Mesenchymal stem cell (in vitro differentiated cells and primary cell): ENCODE measurements around the gene GPR137B.
A peak's percentile ranks its signal among the peaks of the same experiment; 100 is the strongest.

Experiments used
- DNase-seq: peaks from one replicate; pipeline ENCODE4 v3.0.0-alpha.2; 2013
- H2AFZ ChIP-seq: one replicate; pipeline ENCODE4 v1.6.1; 2013; ENCODE audit warnings: low read depth, mild to moderate bottlenecking, control low read depth, inconsistent platforms, low read length, moderate library complexity
- H2AK5ac ChIP-seq: 2 replicates; pipeline ENCODE4 v1.6.1; 2013; ENCODE audit warnings: low read length, moderate library complexity, mild to moderate bottlenecking, inconsistent platforms; ENCODE audit not compliant: severe bottlenecking
- H2BK120ac ChIP-seq: one replicate; pipeline ENCODE4 v1.6.1; 2013; ENCODE audit warnings: low read depth, mild to moderate bottlenecking, inconsistent platforms, low read length, moderate library complexity
- H2BK12ac ChIP-seq, 2 experiments: one replicate each; pipeline ENCODE4 v1.6.1; 2013; ENCODE audit warnings: inconsistent platforms in 2 of 2, low read length in 2 of 2, mild to moderate bottlenecking in 2 of 2, moderate library complexity in 2 of 2, control low read depth in 1 of 2
- H2BK15ac ChIP-seq: one replicate; pipeline ENCODE4 v1.6.1; 2013; ENCODE audit warnings: mild to moderate bottlenecking, low read depth, inconsistent platforms; ENCODE audit not compliant: poor library complexity, severe bottlenecking
- H2BK5ac ChIP-seq: 2 replicates; pipeline ENCODE4 v1.6.1; 2013; ENCODE audit warnings: low read depth, mild to moderate bottlenecking, low read length, control low read depth, inconsistent platforms; ENCODE audit not compliant: poor library complexity, severe bottlenecking
- H3K14ac ChIP-seq, 2 experiments: one replicate each; pipeline ENCODE4 v1.6.1; 2013; ENCODE audit warnings: inconsistent platforms in 2 of 2, low read length in 2 of 2, control low read depth in 1 of 2, mild to moderate bottlenecking in 1 of 2, moderate library complexity in 1 of 2
- H3K18ac ChIP-seq, 2 experiments: one replicate each; pipeline ENCODE4 v1.6.1; 2013; ENCODE audit warnings: inconsistent platforms in 2 of 2, low read length in 2 of 2, control low read depth in 1 of 2, low read depth in 1 of 2, mild to moderate bottlenecking in 1 of 2
- H3K23ac ChIP-seq, 2 experiments: one replicate each; pipeline ENCODE4 v1.6.1; 2013; ENCODE audit warnings: inconsistent platforms in 2 of 2, low read length in 2 of 2, mild to moderate bottlenecking in 2 of 2, moderate library complexity in 2 of 2, control low read depth in 1 of 2
- H3K27ac ChIP-seq: 2 replicates; pipeline ENCODE4 v1.5.1; 2013; ENCODE audit warnings: mild to moderate bottlenecking, moderate library complexity, low read length, control low read depth, inconsistent platforms; ENCODE audit not compliant: poor library complexity, severe bottlenecking
- H3K27me3 ChIP-seq, 2 experiments: 2 replicates each; pipeline versions ENCODE4 v1.6.1 to v1.7.0; 2013; ENCODE audit warnings: low read length in 2 of 2, mild to moderate bottlenecking in 2 of 2, moderate library complexity in 2 of 2, control low read depth in 1 of 2, inconsistent platforms in 1 of 2; ENCODE audit not compliant: control insufficient read depth in 1 of 2, insufficient read depth in 1 of 2
- H3K36me3 ChIP-seq, 2 experiments: 2 replicates each; pipeline versions ENCODE4 v1.6.1 to v1.7.0; 2013; ENCODE audit warnings: low read length in 2 of 2, control low read depth in 1 of 2, inconsistent platforms in 1 of 2, low read depth in 1 of 2, mild to moderate bottlenecking in 1 of 2; ENCODE audit not compliant: insufficient read depth in 2 of 2, control insufficient read depth in 1 of 2
- H3K4ac ChIP-seq, 2 experiments: one replicate each; pipeline ENCODE4 v1.6.1; 2013; ENCODE audit warnings: inconsistent platforms in 2 of 2, low read length in 2 of 2, mild to moderate bottlenecking in 2 of 2, moderate library complexity in 2 of 2, control low read depth in 1 of 2, low read depth in 1 of 2
- H3K4me1 ChIP-seq: 2 replicates; pipeline ENCODE4 v1.6.1; 2013; ENCODE audit warnings: low read depth, low read length, control low read depth; ENCODE audit not compliant: control insufficient read depth, insufficient read depth
- H3K4me2 ChIP-seq: 2 replicates; pipeline ENCODE4 v1.6.1; 2013; ENCODE audit warnings: low read length, mild to moderate bottlenecking, inconsistent platforms; ENCODE audit not compliant: poor library complexity, severe bottlenecking
- H3K4me3 ChIP-seq, 2 experiments: 2 replicates each; pipeline versions ENCODE4 v1.5.1 to v1.7.0; 2013; ENCODE audit warnings: low read length in 2 of 2, mild to moderate bottlenecking in 2 of 2, control low read depth in 1 of 2, low read depth in 1 of 2; ENCODE audit not compliant: insufficient read depth in 1 of 2
- H3K79me1 ChIP-seq: replicated peaks from 2 replicates; pipeline ENCODE4 v1.6.1; 2013; ENCODE audit warnings: mild to moderate bottlenecking, control low read depth, low read length, inconsistent platforms; ENCODE audit not compliant: poor library complexity, severe bottlenecking
- H3K9ac ChIP-seq: 2 replicates; pipeline ENCODE4 v1.7.0; 2013; ENCODE audit warnings: mild to moderate bottlenecking, low read length, moderate library complexity
- H3K9me3 ChIP-seq: 2 replicates; pipeline ENCODE4 v1.7.0; 2013; ENCODE audit warnings: mild to moderate bottlenecking, low read length; ENCODE audit not compliant: control insufficient read depth
- H4K8ac ChIP-seq: one replicate; pipeline ENCODE4 v1.6.1; 2013; ENCODE audit warnings: inconsistent platforms, mild to moderate bottlenecking, low read length, moderate library complexity
- H4K91ac ChIP-seq: one replicate; pipeline ENCODE4 v1.6.1; 2013; ENCODE audit warnings: mild to moderate bottlenecking, low read length, inconsistent platforms
- WGBS: methylation state at CpG from one replicate; pipeline ENCODE4 v1.1.7; 2013; ENCODE audit warnings: mixed read lengths; 5-methylcytosine and 5-hydroxymethylcytosine counted together

GPR137B gene

DNA sequence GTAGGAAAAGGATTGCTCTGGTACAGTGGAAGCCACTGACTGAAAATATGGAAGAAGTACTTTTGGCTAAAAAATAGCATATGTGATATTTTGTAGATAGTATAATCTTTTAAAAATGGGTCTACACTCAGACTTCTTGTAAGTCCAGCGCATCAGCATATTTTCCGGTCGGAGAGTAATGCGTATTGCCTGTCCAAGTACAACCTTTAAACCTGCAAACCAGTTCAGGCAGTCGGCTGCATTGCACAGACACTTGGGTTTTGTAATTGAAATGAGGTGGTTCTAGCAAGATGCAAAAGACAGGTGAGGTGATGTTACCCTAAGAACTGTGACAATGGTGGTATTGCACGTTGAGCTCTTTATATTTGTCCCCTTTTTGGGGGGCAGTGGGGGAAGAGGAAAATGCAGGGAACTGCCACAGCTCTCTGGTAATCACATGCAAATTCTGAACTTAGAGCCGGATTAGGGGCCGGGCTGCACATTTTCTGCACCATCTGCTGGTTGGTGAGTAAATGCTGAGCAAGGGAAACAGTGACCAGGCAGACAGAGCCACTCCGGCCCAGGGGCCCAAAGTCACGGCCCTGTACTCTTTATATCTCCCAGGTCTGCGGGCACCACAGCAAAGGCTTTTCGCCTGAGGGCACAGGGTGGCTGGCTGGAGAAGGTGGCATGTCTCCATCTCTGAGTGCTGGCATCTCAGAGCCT is 2.3 kb downstream of the GPR137B start:
- H3K23ac ChIP-seq, result no peak overlapping the region
- H4K8ac ChIP-seq, result no peak overlapping the region
- H3K4ac ChIP-seq, result no peak overlapping the region
- H2BK15ac ChIP-seq, result no peak overlapping the region
- no peak overlapping the region for H3K27ac ChIP-seq
- no peak overlapping the region for H3K14ac ChIP-seq
- H3K18ac ChIP-seq, result no peak overlapping the region
- peak overlapping the region in 1 of 2 experiments; percentile 91 for H3K4me3 ChIP-seq
- H2AK5ac ChIP-seq, result no peak overlapping the region
- peaks cover 2 to 13% of the 10 kb centered on the region in 2 experiments for H3K36me3 ChIP-seq
- H3K9ac ChIP-seq, result peak overlapping the region; percentile 12
- DNase-seq, result peak; percentile 11
- H2BK120ac ChIP-seq, result no peak overlapping the region
- peaks cover 32% of the 10 kb centered on the region for H3K79me1 ChIP-seq
- H3K4me2 ChIP-seq, result peak overlapping the region; percentile 52
- H2AFZ ChIP-seq, result no peak overlapping the region
- H3K4me1 ChIP-seq, result peaks cover 31% of the 10 kb centered on the region
- WGBS, result 77% methylated on average over 12 of the region's 12 CpGs
- H3K27me3 ChIP-seq, result peaks cover 9 to 15% of the 10 kb centered on the region in 2 experiments
- H3K9me3 ChIP-seq, result no peaks in the 10 kb centered on the region
- H2BK12ac ChIP-seq, result no peak overlapping the region
- no peak overlapping the region for H2BK5ac ChIP-seq
- no peak overlapping the region for H4K91ac ChIP-seq

DNA sequence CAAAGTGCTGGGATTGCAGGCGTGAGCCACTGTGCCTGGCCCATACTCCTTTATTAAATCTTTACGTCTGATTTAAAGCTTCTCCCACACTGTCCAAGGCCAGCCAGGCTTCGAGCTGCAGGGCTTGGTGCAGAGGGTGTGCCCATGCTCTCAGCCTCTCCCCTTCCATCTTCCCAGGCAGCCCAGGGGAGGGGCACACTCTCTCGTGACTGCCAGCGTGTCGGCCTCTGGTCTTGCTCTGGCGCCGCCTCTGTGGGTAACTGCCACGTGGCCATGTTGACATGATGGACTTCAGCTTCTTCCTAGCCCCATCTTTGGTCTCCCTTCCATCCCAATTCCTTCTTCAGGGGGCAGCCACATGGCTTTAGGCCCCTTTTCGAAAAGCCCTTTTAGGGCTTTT is 4.7 kb downstream of the GPR137B start:
- 89% methylated on average over 10 of the region's 10 CpGs for WGBS

DNA sequence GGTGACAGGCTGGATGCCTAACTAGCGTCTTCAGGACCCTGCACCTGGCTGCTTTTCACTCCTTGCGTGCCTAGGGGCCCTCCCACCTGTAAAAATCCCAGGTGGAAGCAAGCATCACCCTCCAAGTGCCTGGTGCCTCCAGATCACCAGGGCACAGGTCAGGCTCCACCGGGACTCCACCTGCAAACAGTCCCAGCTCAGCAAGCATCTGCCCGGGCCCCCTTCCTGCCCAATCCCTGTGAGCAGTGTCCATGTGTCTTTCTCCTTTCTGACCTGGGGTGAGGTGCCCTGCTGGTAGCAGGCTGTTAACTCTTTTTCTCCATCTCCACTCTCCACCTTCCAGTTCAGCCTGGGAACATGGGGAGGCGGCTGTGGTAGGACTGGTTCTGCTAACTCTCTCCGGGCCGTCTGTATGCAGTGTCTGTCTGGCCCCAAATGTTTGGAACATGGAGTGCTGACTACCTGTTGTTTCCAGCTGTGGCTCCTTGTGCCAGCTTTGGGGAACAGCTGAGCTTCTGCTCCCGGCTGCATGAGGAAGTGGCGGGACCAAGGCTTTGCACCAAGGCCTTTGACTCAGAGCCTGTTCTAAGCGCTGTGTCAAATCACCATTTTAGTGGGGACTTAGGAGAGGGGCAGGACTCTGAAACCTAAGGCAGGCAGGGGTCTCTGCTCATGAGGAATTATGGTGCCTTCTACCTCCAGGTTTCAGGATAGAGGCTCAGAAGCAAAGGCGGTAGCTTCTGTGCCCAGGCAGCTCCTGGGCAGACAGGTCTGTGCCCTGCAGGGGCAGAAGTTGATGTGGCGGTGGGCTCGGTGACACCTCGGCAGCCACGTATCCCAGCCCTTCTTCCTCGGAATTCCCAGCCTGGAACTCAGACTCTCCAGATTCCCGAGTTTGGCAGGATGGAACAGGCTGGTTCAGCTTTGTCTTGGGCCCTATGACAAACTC is 5.5 kb downstream of the GPR137B start:
- H3K4me2 ChIP-seq, result no peak overlapping the region
- peaks cover 34% of the 10 kb centered on the region for H3K4me1 ChIP-seq
- no peak overlapping the region for H3K14ac ChIP-seq
- no peak overlapping the region for H3K18ac ChIP-seq
- H3K79me1 ChIP-seq, result peaks cover 47% of the 10 kb centered on the region
- H4K91ac ChIP-seq, result no peak overlapping the region
- 94% methylated on average over 17 of the region's 17 CpGs for WGBS
- no peak overlapping the region for H2BK120ac ChIP-seq
- no peak overlapping the region for H2BK5ac ChIP-seq
- no peaks in the 10 kb centered on the region for H3K9me3 ChIP-seq
- H4K8ac ChIP-seq, result no peak overlapping the region
- DNase-seq, result no peak
- no peak overlapping the region for H2BK15ac ChIP-seq
- H2BK12ac ChIP-seq, result no peak overlapping the region
- no peak overlapping the region for H3K9ac ChIP-seq
- H3K27ac ChIP-seq, result no peak overlapping the region
- H3K36me3 ChIP-seq, result peaks cover 2 to 18% of the 10 kb centered on the region in 2 experiments
- no peak overlapping the region for H3K23ac ChIP-seq
- H2AFZ ChIP-seq, result no peak overlapping the region
- no peak overlapping the region for H2AK5ac ChIP-seq
- no peak overlapping the region for H3K4ac ChIP-seq
- H3K27me3 ChIP-seq, result no peaks in the 10 kb centered on the region
- H3K4me3 ChIP-seq, result no peak overlapping the region

More for the DNA sequence above, 4.7 kb downstream of the GPR137B start:
- no peak overlapping the region for H3K27ac ChIP-seq
- no peak overlapping the region for H2AK5ac ChIP-seq
- H2BK5ac ChIP-seq, result no peak overlapping the region
- H4K8ac ChIP-seq, result no peak overlapping the region
- no peak overlapping the region for H3K14ac ChIP-seq
- no peak overlapping the region for H4K91ac ChIP-seq
- H2BK12ac ChIP-seq, result no peak overlapping the region
- H3K18ac ChIP-seq, result no peak overlapping the region
- H3K4me2 ChIP-seq, result no peak overlapping the region
- peaks cover 47% of the 10 kb centered on the region for H3K79me1 ChIP-seq
- no peak overlapping the region for H3K23ac ChIP-seq
- no peaks in the 10 kb centered on the region for H3K27me3 ChIP-seq
- H2AFZ ChIP-seq, result no peak overlapping the region
- no peak overlapping the region for H3K4me3 ChIP-seq
- no peaks in the 10 kb centered on the region for H3K9me3 ChIP-seq
- H3K9ac ChIP-seq, result no peak overlapping the region
- no peak overlapping the region for H2BK15ac ChIP-seq
- no peak for DNase-seq
- H2BK120ac ChIP-seq, result no peak overlapping the region
- peaks cover 2 to 18% of the 10 kb centered on the region in 2 experiments for H3K36me3 ChIP-seq
- peaks cover 34% of the 10 kb centered on the region for H3K4me1 ChIP-seq
- no peak overlapping the region for H3K4ac ChIP-seq

DNA sequence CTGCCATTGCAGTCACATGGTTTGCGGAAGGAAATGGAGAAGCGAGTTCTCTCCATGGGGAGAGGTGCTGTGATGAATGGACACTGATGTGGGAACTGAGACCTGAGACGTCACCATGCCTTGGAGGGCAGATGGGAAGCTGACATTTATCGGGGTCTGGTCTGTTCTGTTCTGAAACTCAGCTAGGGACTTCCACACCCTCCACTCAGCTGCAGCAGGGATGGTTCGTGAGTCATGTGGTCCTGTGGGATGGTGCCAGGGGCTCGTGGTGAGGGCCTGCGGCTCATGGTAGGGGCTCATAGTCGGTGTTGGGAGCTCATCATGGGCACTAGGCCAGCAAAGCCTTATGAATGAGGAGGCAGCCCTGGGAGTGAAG is 6.1 kb downstream of the GPR137B start:
- no peak overlapping the region for H2BK15ac ChIP-seq
- H3K9me3 ChIP-seq, result no peaks in the 10 kb centered on the region
- no peak overlapping the region for H4K91ac ChIP-seq
- H4K8ac ChIP-seq, result no peak overlapping the region
- no peak overlapping the region for H3K9ac ChIP-seq
- no peaks in the 10 kb centered on the region for H3K27me3 ChIP-seq
- peaks cover 2 to 18% of the 10 kb centered on the region in 2 experiments for H3K36me3 ChIP-seq
- H3K4ac ChIP-seq, result no peak overlapping the region
- H3K18ac ChIP-seq, result no peak overlapping the region
- H3K23ac ChIP-seq, result no peak overlapping the region
- H3K27ac ChIP-seq, result no peak overlapping the region
- peaks cover 47% of the 10 kb centered on the region for H3K79me1 ChIP-seq
- H2BK12ac ChIP-seq, result no peak overlapping the region
- H2BK5ac ChIP-seq, result no peak overlapping the region
- no peak overlapping the region for H3K4me2 ChIP-seq
- no peak overlapping the region for H2AFZ ChIP-seq
- DNase-seq, result no peak
- H3K4me1 ChIP-seq, result peaks cover 34% of the 10 kb centered on the region
- H2BK120ac ChIP-seq, result no peak overlapping the region
- H3K14ac ChIP-seq, result no peak overlapping the region
- H2AK5ac ChIP-seq, result no peak overlapping the region
- H3K4me3 ChIP-seq, result no peak overlapping the region
- WGBS, result 86% methylated on average over 8 of the region's 8 CpGs
